PFSK-1 (cell line): ENCODE measurements around the gene SUN2.

Experiments
- POLR2AphosphoS5 ChIP-seq: IDR thresholded peaks from 2 replicates; pipeline ENCODE4 v1.6.1; 2012; ENCODE audit warnings: low read depth, mild to moderate bottlenecking, control low read depth, low read length, moderate library complexity
- SIN3A ChIP-seq: IDR thresholded peaks from 2 replicates; pipeline ENCODE4 v1.6.1; 2012; ENCODE audit warnings: mild to moderate bottlenecking, low read length, moderate library complexity, borderline replicate concordance; ENCODE audit not compliant: insufficient read depth
- TF ChIP-seq, protein P1 (sequence below), 2 experiments: IDR thresholded peaks; 2 replicates each; pipeline versions ENCODE4 v1.6.1 to v1.8.0; 2011 to 2012; ENCODE audit warnings: low read depth in 2 of 2, low read length in 2 of 2, control low read depth in 1 of 2, inconsistent platforms in 1 of 2, mild to moderate bottlenecking in 1 of 2, moderate library complexity in 1 of 2; ENCODE audit not compliant: insufficient read depth in 1 of 2

- no peak for TF ChIP-seq POLR2AphosphoS5
- TF ChIP-seq, protein P1, sequence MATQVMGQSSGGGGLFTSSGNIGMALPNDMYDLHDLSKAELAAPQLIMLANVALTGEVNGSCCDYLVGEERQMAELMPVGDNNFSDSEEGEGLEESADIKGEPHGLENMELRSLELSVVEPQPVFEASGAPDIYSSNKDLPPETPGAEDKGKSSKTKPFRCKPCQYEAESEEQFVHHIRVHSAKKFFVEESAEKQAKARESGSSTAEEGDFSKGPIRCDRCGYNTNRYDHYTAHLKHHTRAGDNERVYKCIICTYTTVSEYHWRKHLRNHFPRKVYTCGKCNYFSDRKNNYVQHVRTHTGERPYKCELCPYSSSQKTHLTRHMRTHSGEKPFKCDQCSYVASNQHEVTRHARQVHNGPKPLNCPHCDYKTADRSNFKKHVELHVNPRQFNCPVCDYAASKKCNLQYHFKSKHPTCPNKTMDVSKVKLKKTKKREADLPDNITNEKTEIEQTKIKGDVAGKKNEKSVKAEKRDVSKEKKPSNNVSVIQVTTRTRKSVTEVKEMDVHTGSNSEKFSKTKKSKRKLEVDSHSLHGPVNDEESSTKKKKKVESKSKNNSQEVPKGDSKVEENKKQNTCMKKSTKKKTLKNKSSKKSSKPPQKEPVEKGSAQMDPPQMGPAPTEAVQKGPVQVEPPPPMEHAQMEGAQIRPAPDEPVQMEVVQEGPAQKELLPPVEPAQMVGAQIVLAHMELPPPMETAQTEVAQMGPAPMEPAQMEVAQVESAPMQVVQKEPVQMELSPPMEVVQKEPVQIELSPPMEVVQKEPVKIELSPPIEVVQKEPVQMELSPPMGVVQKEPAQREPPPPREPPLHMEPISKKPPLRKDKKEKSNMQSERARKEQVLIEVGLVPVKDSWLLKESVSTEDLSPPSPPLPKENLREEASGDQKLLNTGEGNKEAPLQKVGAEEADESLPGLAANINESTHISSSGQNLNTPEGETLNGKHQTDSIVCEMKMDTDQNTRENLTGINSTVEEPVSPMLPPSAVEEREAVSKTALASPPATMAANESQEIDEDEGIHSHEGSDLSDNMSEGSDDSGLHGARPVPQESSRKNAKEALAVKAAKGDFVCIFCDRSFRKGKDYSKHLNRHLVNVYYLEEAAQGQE (IDR thresholded peaks at IDR 0.05; ENCODE audit: insufficient read depth in 1 of 2, low read depth in 2 of 2, low read length in 2 of 2) = no peak
- no peak for TF ChIP-seq SIN3A
Observed at GRCh38 chr22:38761202-38762162, 5.7 kb upstream of the SUN2 start.
